Measurements from ENCODE around the gene ARL4D. TPM values are rescaled to one million over a fixed set of nuclear protein-coding genes. Genes with fewer than 3 reads are reported as not detected.

ARL4D gene
- total and polyA plus RNA-seq, 2 of the 8 experiments (the other 6 are each of a cell fraction or from before 2014, with no cell fraction given): 8.4 to 9.2 TPM

- Histone ChIP-seq H4K8ac (ENCODE audit: extremely low read depth, insufficient read depth, low read length) (no peak overlapping the region), H3K9me3 (ENCODE audit: insufficient read depth in 2 of 2, low read depth in 1 of 2, low read length in 1 of 2) (peaks cover 0 to 14% of the 10 kb centered on the region in 2 experiments; a peak in 2 of 4 replicates), H4K5ac (ENCODE audit: insufficient read length, low read depth, low read length) (no peak overlapping the region), H2BK15ac (ENCODE audit: low read length) (no peak overlapping the region), H3K14ac (ENCODE audit: insufficient read length) (no peak overlapping the region), H2BK20ac (ENCODE audit: low read length) (no peak overlapping the region), H3K18ac (ENCODE audit: extremely low read depth, low read length) (no peak overlapping the region), H4K91ac (replicated peaks; ENCODE audit: insufficient read length, low read length) (no peak overlapping the region), H4K20me1 (replicated peaks in 1 of 2; ENCODE audit: control insufficient read depth in 1 of 2, insufficient read depth in 2 of 2, low read length in 2 of 2) (no peaks in the 10 kb centered on the region), H2BK120ac (replicated peaks; ENCODE audit: low read depth, low read length) (no peak overlapping the region), H3K27me3 (replicated peaks in 1 of 4; ENCODE audit: control insufficient read depth in 3 of 4, extremely low read depth in 1 of 4, insufficient read depth in 3 of 4, low read length in 3 of 4) (no peaks in the 10 kb centered on the region), H3K36me3 (ENCODE audit: control insufficient read depth in 2 of 4, insufficient read depth in 4 of 4, low read length in 3 of 4) (no peaks in the 10 kb centered on the region), H3K79me1 (ENCODE audit: low read depth, low read length) (no peaks in the 10 kb centered on the region), H2BK12ac (ENCODE audit: low read depth, low read length) (no peak overlapping the region), H3K56ac (replicated peaks; ENCODE audit: insufficient read length, low read depth, low read length) (no peak overlapping the region), H2AK5ac (ENCODE audit: low read depth, low read length) (no peak overlapping the region), H2BK5ac (ENCODE audit: low read depth, low read length) (no peak overlapping the region), H2AFZ (ENCODE audit: low read length) (no peak overlapping the region), H3K23ac (ENCODE audit: insufficient read length) (no peak overlapping the region), H3K23me2 (ENCODE audit: low read depth, low read length) (no peaks in the 10 kb centered on the region), H3K4ac (replicated peaks; ENCODE audit: insufficient read length, low read depth, low read length) (no peak overlapping the region), H3K4me1 (replicated peaks in 1 of 4; ENCODE audit: control insufficient read depth in 3 of 4, insufficient read depth in 4 of 4, low read length in 3 of 4) (no peaks in the 10 kb centered on the region), H3K4me3 (ENCODE audit: extremely low read depth in 1 of 4, insufficient read depth in 2 of 4, low read depth in 3 of 4, low read length in 4 of 4) (no peak overlapping the region), H3K9ac (replicated peaks in 1 of 4; ENCODE audit: extremely low read depth in 1 of 4, low read depth in 3 of 4, low read length in 3 of 4) (no peak overlapping the region), H3K4me2 (ENCODE audit: insufficient read depth in 1 of 2, low read depth in 2 of 2, low read length in 2 of 2) (no peak overlapping the region), H3K79me2 (ENCODE audit: control insufficient read depth in 1 of 2, insufficient read depth in 2 of 2, low read length in 2 of 2) (no peaks in the 10 kb centered on the region), H3K27ac (ENCODE audit: low read depth, low read length) (no peak overlapping the region)
- DNase-seq (ENCODE audit: low read depth in 1 of 2, low spot score in 2 of 2): no peak
- no peak for FAIRE-seq
- POLR2A ChIA-PET (ENCODE audit: partially characterized antibody): interaction anchor here (1.0 to 1.3 kb wide), 2 partner anchors 82 to 89 kb away, joined by 3 read pairs; no protein-coding TSS in a partner anchor
- CTCF ChIA-PET (ENCODE audit: partially characterized antibody): interaction anchor here (0.6 to 1.8 kb wide), 4 partner anchors 21 to 41 kb away, joined by 3 to 4 read pairs (median 4); no protein-coding TSS in a partner anchor
- WGBS, 2 experiments (ENCODE audit: extremely low coverage in 1 of 2, insufficient coverage in 1 of 2, insufficient read length in 1 of 2, insufficient replicate concordance in 2 of 2, low coverage in 1 of 2, low lambda C conversion rate in 2 of 2, missing lambda C conversion rate in 1 of 2): 89% methylated on average over 8 of the region's 8 CpGs; no CpG with 5 or more reads in 1 of the 2 experiments
- TF ChIP-seq KDM4A (IDR thresholded peaks at IDR 0.05; ENCODE audit: low read depth, low read length, severe bottlenecking): no peak
- no peak for TF ChIP-seq KDM1A (IDR thresholded peaks at IDR 0.05; ENCODE audit: borderline replicate concordance, low read length)
- no peak for TF ChIP-seq CTBP2 (IDR thresholded peaks at IDR 0.05; ENCODE audit: borderline replicate concordance, insufficient read depth, insufficient read length, low read length)
- TF ChIP-seq CHD1 (IDR thresholded peaks at IDR 0.05; ENCODE audit: low read depth, low read length): no peak
- no peak for TF ChIP-seq ATF2 (IDR thresholded peaks at IDR 0.05; ENCODE audit: low read length)
- no peak for TF ChIP-seq EGR1 (IDR thresholded peaks at IDR 0.05; ENCODE audit: borderline replicate concordance, low read depth, low read length)
- no peak for TF ChIP-seq POLR2A (IDR thresholded peaks at IDR 0.05; ENCODE audit: control extremely low read depth in 1 of 2, low read depth in 2 of 2, low read length in 2 of 2)
- no peak for TF ChIP-seq CREB1 (IDR thresholded peaks at IDR 0.05)
- TF ChIP-seq EP300 (IDR thresholded peaks at IDR 0.05; ENCODE audit: borderline replicate concordance in 1 of 2, low read depth in 2 of 2, low read length in 2 of 2): no peak
- TF ChIP-seq MAFK (IDR thresholded peaks at IDR 0.05; ENCODE audit: low read depth, low read length): no peak
These were observed 50.9 kb downstream of the ARL4D start for GRCh38 chr17:43449470-43450248.
